Mesothelial cell of epicardium (in vitro differentiated cells): ENCODE results near the gene CHST6. TPM values are rescaled to one million over a fixed set of nuclear protein-coding genes. Genes with fewer than 3 reads are reported as not detected.

Experiments
- DNase-seq, 2 experiments: peaks; one replicate each; pipeline ENCODE4 v3.0.0; 2021; ENCODE audit warnings: low spot score in 2 of 2; ENCODE audit not compliant: unreplicated experiment in 2 of 2
- H3K27ac Mint-ChIP-seq: 2 replicates; pipeline ENCODE4 v1.8.0; 2021; ENCODE audit warnings: mixed read lengths
- H3K27me3 Mint-ChIP-seq: 2 replicates; pipeline ENCODE4 v1.8.0; 2021; ENCODE audit warnings: low read depth, mixed read lengths
- H3K36me3 Mint-ChIP-seq: 2 replicates; pipeline ENCODE4 v1.8.0; 2021; ENCODE audit warnings: mixed read lengths
- H3K4me1 Mint-ChIP-seq: 2 replicates; pipeline ENCODE4 v1.8.0; 2021; ENCODE audit warnings: mixed read lengths
- H3K4me3 Mint-ChIP-seq: 2 replicates; pipeline ENCODE4 v1.8.0; 2021; ENCODE audit warnings: mild to moderate bottlenecking, moderate library complexity, mixed read lengths
- H3K9me3 Mint-ChIP-seq: 2 replicates; pipeline ENCODE4 v1.8.0; 2021; ENCODE audit warnings: mixed read lengths
- CTCF ChIP-seq: fragments of 200-600 bp; sonication (generic); IDR thresholded peaks from one replicate; pipeline ENCODE4 v1.5.0; 2021; ENCODE audit warnings: antibody characterized with exemption; ENCODE audit not compliant: unreplicated experiment
- total RNA-seq: library from RNA; stranded (reverse); gene quantifications from 3 replicates; pipeline ENCODE4 v1.2.1, GENCODE V29; 2021

CHST6 gene
- total RNA-seq, 1 donor from 2014 or later, result 2.1 TPM

DNA sequence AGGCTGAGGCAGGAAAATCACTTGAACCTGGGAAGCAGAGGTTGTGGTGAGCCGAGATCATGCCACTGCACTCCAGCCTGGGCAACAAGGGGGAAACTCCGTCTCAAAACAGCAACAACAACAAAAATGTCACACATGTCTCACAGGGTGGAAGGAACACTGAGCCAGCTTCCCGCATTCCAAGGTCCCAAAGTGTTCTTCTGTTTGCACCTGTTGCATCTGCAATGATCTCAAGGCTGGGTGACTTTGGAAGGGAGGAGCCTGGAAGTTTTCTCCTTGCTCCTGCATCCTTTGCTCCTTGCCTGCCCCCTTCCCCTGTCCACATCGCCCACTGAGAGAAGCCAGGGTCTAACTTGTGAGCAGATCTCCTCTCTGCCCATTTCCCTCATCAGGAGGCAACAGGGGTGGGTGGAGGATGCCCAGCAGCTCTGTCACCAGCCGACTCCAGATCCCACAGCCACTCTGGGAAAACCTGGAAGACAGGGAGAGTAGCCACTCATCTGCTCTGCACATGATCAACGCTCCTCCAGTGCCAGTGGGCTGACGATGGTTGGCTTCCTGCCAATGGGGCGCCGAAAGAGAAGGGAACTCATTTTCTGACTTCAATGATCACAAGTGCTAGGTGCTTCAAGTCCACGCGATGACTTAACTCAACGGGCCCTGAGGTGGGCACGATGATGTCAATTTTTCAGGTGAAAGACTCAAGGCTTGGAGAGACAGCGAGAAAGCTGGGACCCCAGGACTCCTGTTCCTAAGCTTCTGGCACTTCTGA, 12.6 kb downstream of the CHST6 start:
- H3K36me3 Mint-ChIP-seq, result no peaks in the 10 kb centered on the region
- no peak overlapping the region for H3K27ac Mint-ChIP-seq
- no peak overlapping the region for H3K4me3 Mint-ChIP-seq
- H3K9me3 Mint-ChIP-seq, result no peaks in the 10 kb centered on the region
- no peak for TF ChIP-seq CTCF
- DNase-seq, result no peak
- no peaks in the 10 kb centered on the region for H3K27me3 Mint-ChIP-seq
- H3K4me1 Mint-ChIP-seq, result peaks cover 19% of the 10 kb centered on the region

DNA sequence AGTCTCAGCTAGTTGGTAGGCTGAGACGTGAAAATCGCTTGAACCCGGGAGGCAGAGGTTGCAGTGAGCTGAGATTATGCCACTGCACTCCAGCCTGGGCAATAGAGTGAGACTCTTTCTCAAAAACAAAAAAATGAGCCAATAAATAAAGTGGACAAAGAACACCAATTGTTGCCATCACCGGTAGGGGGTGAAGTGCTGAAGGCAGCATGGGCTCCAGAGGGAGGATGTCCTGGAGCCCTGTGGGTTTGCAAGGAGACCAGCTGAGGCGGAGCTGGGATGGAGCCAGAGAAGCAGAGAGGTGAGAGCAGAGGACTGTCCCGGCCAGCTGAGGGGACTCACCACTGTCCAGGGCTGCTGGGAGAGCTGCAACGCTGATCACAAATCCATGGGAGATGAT, 13.8 kb downstream of the CHST6 start:
- Mint-ChIP-seq H3K36me3 (no peaks in the 10 kb centered on the region), H3K27ac (no peak overlapping the region), H3K4me1 (peaks cover 13% of the 10 kb centered on the region), H3K4me3 (no peak overlapping the region), H3K27me3 (no peaks in the 10 kb centered on the region), H3K9me3 (no peaks in the 10 kb centered on the region)
- TF ChIP-seq CTCF, result no peak
- DNase-seq, result no peak

- Mint-ChIP-seq H3K4me3 (no peak overlapping the region), H3K27me3 (no peaks in the 10 kb centered on the region), H3K9me3 (no peaks in the 10 kb centered on the region), H3K36me3 (no peaks in the 10 kb centered on the region), H3K27ac (no peak overlapping the region), H3K4me1 (no peaks in the 10 kb centered on the region)
- no peak for TF ChIP-seq CTCF
- DNase-seq, result no peak
Measured at GRCh38 chr16:75479421-75479990, 15.7 kb downstream of the CHST6 start.

- Mint-ChIP-seq H3K9me3 (no peaks in the 10 kb centered on the region), H3K4me3 (no peak overlapping the region), H3K36me3 (no peaks in the 10 kb centered on the region), H3K4me1 (no peaks in the 10 kb centered on the region), H3K27me3 (no peaks in the 10 kb centered on the region), H3K27ac (no peak overlapping the region)
- DNase-seq, result no peak
- TF ChIP-seq CTCF, result no peak
Measured at GRCh38 chr16:75478480-75479345, 16.5 kb downstream of the CHST6 start.

GRCh38 chr16:75477680-75478473, 17.4 kb downstream of the CHST6 start:
- Mint-ChIP-seq H3K36me3 (no peaks in the 10 kb centered on the region), H3K9me3 (no peaks in the 10 kb centered on the region), H3K27me3 (no peaks in the 10 kb centered on the region), H3K4me3 (no peak overlapping the region), H3K4me1 (no peaks in the 10 kb centered on the region), H3K27ac (no peak overlapping the region)
- no peak for DNase-seq
- no peak for TF ChIP-seq CTCF
